GM19455 (cell line): ENCODE data around the gene GPR137.
"Not testable (repeated sequence)": the region's sequence is repeated elsewhere in the genome, so short reads cannot be mapped to it uniquely, and the experiment has no call there.

Experiments
- ATAC-seq: cut with Tn5 transposase; IDR thresholded peaks from one replicate; pipeline ENCODE4 v1.9.1; 2021; ENCODE audit not compliant: unreplicated experiment

Gene GPR137

DNA sequence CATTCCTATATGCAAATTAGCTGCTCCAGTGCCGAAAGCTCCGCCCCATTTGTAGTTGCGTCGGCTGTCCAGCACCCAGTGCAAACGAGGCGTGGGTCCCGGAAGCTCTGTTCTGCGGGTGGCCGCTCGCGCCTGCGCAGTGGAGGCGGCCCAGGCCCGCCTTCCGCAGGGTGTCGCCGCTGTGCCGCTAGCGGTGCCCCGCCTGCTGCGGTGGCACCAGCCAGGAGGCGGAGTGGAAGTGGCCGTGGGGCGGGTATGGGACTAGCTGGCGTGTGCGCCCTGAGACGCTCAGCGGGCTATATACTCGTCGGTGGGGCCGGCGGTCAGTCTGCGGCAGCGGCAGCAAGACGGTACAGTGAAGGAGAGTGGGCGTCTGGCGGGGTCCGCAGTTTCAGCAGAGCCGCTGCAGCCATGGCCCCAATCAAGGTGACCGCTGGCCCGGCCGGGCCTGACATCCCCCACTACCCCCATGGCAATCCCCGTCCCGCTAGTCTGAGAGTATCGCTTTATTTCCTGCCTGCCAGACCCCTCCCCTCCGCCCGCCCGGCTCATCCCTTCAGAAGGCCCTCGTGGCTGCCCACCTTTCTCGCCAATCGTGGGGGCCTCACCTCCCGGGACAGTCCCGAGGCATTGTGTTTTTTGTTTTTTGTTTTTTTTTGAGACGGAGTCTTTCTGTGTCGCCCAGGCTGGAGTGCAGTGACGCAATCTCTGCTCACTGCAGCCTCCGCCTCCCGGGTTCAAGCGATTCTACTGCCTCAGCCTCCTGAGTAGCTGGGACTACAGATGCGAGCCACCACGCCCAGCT, 32.5 kb downstream of the GPR137 start, which contains the start of gene PRDX5:
PRDX5 (plus strand) TSS at position 161 of the 805 bp plus-strand sequence; CDS start at position 256, 95 bp downstream.
- peak; percentile 60 for ATAC-seq

DNA sequence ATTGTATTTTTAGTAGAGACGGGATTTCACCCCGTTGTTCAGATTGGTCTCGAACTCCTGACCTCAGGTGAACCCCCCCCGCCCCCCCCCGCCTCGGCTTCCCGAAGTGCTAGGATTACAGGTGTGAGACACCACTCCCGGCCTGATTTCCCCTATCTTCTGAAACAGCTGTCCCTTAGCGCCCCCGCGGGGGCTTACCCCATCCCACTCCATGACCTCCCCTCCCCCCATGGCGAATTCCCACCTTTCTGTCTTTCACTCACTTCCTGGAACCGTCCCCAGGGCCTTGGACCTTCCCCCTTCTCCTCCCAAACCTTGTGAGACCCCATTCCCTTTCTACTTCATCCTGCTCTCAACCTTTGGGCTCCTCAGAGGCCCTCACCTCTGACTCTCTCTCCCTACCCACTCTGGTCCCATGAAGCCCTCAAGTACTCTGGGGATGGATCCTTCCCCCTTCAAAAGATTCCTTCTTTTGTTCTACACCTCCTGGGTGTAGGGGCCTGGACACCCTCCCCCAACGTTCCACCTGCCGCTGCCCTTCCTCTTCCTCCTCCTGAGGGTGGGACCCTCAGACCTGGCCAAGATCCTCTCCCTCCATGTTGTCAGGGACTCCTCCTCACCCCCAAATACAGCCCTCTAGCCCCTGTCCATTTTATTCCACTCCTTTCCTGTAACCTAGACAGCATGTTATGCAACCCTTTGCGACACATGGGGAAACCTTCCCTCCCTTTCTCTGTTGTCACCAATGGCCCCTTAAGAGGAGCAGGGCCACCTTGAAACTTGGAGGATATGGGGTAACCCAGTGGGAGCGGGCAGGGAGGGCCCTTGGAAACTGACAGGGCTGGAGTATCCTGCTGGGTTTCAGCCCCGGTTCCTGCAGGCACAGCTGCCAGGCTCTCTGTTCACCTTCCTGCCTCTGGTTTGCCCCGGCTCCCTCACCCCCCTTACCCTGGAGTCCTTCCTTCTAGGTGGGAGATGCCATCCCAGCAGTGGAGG, 33.4 kb downstream of the GPR137 start:
- no peak for ATAC-seq

GRCh38 chr11:64320556-64320955, 34.9 kb downstream of the GPR137 start:
- ATAC-seq, result no peak

DNA sequence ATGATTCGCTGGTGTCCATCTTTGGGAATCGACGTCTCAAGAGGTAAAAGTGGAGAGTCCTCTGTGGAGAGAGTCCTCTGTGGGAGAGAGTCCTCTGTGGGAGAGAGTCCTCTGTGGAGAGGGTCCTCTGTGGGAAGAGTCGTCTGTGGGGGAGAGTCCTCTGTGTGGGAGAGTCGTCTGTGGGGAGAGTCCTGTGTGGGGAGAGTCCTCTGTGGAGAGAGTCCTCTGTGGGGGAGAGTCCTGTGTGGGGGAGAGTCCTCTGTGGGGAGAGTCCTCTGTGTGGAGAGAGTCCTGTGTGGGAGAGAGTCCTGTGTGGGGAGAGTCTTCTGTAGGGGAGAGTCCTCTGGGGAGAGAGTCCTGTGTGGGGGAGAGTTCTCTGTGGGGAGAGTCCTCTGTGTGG, 35.4 kb downstream of the GPR137 start:
- no peak for ATAC-seq

DNA sequence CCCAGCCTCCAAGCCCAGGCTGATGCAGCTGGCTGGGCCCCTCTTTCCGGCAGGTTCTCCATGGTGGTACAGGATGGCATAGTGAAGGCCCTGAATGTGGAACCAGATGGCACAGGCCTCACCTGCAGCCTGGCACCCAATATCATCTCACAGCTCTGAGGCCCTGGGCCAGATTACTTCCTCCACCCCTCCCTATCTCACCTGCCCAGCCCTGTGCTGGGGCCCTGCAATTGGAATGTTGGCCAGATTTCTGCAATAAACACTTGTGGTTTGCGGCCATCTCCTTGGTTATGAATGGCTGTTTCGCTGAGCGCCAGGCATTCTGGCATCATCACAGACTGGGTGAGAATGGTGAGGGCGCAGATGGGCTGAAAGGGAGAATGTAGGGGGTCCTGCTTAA, 35.9 kb downstream of the GPR137 start:
- no peak for ATAC-seq

DNA sequence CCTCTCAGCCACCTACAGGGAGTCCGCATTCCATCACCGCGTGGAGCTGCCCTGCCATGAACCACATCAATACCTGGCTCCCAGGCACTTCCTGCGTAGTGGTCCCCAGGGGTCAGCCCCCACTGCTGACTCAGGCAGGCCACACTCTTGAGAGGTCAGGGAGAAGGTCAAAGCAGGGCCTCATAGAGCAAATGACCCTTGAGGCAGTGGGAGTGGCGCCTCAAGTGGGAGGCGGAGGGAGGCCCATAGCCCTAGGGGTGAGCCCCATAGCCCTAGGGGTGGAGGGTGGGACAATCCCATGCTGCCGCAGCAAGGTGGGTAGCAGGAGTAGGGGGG, 37.2 kb downstream of the GPR137 start:
- ATAC-seq, result no peak

- ATAC-seq, result no peak
These were observed 37.7 kb downstream of the GPR137 start for GRCh38 chr11:64323373-64323772.

GRCh38 chr11:64323984-64324383, 38.3 kb downstream of the GPR137 start:
- not testable (repeated sequence) for ATAC-seq

- ATAC-seq, result no peak
These were observed 39.2 kb downstream of the GPR137 start for GRCh38 chr11:64324692-64325469.

DNA sequence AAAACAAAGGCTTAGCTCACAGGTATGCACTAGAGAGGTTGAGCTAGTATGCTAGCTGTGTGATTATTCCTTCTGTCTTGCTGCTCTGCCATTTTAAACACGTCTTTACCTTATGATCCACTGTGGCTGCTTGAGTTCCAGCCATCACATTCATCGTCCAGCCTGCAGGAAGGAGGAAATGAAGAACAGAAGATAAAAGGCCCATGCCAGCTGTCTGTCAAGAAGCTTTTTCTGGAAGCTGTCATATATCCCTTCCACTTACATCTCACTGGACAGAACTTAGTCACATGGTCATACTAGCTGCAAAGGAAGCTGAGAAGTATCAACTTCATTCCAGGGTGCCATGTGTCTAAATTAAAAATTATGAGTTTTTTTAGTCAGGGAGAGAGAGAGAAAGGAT, 41.7 kb downstream of the GPR137 start:
- no peak for ATAC-seq

DNA sequence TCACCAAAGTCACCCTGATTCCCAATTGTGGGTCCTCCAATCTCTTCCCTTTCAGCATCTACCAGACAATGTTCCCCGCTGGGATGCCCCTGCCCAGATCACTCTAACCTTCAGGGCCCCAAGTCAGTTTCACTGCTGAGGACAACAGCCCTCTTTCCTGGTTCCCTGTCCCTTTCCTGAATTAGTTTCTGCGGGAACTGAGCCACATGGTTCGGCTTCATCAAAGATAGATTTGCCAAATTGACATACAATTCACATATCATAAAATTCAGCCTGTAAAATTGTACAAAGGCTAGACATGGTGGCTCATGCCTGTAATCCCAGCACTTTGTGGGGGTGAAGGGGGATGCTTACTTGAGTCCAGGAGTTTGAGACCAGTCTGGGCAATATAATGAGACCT, 42.3 kb downstream of the GPR137 start:
- ATAC-seq, result no peak

DNA sequence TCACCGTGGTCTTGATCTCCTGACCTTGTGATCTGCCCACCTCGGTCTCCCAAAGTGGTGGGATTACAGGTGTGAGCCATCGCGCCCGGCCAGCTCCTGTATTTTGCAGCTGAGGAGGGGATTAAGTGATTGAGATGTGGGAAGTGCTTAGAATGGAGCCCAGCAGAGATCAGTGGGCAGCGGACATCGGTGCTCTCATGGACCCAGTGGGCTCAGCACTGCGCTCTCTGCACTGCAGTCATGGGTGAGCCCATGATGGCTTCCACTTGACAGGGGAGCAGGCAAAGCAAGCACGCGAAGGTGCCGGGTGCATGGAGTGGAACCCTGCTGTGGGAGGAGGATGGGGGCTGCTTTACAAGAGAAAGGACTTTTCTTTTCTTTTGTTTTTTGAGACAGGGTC, 45.2 kb downstream of the GPR137 start:
- ATAC-seq, result no peak

DNA sequence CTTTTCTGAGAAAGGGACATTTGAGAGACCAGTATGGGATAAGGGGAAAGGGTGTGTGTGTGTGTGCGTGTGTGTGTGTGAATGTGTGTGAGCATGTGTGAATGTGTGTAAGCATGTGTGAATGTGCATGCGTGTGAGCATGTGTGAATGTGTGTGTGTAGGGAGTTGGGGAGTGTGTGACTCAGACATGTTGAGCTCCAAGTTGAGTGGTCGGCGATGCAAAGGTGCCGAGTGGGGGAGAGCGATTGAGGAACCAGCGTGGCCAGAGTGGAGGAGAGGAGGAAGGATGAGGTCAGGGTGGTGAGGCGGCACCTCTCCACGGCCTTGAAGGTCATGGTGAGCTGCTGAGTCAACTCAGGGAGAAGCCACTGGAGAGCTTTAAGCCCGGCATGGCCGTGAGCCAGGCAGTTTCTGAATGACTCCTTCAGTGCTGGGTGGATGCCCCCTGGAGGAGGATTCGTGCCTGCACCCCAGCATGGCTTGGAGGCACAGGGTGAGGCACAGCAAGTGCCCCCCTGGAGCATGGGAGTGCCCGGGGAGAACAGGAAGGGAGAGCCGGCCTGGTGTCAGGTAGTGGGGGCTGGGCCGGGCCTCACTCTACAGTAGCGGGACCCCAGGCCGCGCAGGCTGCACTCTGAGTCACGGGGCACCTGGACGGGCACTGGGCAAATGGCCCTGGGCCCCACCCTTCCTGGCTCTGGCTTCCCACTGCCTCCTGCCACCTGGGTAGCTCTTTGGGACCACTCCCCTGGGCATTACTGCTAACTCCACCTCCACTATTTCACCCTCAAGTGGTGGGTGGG, 46.1 kb downstream of the GPR137 start:
- ATAC-seq, result no peak

GRCh38 chr11:64333556-64333955, 47.9 kb downstream of the GPR137 start:
- ATAC-seq, result no peak

GRCh38 chr11:64334764-64335735, 49.4 kb downstream of the GPR137 start:
- ATAC-seq, result peak; percentile 74

DNA sequence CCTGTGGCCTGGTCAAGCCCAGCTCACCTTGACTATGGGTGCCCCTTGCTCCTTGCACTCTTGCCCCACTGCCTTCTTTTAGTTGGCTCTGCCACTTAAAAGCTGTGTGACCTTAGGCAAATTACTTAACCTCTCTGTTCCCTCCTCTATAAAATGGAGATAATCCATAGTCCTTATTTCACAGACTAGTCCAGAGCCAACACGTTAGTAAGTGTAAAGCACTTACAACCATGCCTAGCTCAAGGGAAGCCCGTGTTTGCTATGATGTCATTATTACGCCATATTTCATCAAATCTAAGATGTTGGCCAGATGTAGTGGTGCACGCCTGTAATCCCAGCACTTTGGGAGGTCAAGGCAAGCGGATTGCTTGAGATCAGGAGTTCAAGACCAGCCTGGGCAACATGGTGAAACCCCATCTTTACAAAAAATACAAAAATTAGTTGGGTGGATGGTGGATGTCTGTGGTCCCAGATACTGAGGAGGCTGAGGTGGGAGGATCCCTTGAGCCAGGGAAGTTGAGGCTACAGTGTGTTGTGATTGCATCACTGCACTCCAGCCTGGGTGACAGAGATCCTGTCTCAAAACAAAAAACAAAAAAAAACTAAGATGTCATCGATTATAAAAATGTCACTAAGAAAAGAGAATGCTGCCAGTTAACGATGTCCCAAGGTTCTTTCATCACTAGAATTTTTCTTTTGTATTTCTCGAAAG, 52.0 kb downstream of the GPR137 start:
- ATAC-seq, result no peak

DNA sequence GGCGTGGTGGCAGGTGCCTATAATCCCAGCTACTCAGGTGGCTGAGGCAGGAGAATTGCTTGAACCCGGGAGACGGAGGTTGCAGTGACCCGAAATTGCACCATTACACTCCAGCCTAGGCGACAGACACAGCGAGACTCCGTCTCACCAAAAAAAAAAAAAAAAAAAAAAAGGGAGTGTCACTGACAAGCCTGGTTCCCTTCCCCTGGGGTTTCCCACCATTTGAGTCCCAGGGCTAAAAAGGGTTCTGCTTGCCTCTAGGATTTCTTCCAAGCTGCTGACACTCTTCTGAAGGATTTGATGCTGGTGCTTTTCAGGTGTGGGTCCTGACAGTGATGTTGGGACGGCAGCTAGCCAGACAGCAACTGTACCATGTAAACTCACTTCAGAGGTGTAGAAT, 53.1 kb downstream of the GPR137 start:
- no peak for ATAC-seq
